Stimulated activated CD4-positive, alpha-beta T cell treated with anti-CD3 and anti-CD28 coated beads, Interleukin-4, amount 100 ng/mL, for 4 hours (primary cell): ENCODE data around the gene BHLHE23.
"Not testable (repeated sequence)": the region's sequence is repeated elsewhere in the genome, so short reads cannot be mapped to it uniquely, and the experiment has no call there.

ENCODE experiments used
- DNase-seq, 2 experiments: peaks; one replicate each; pipeline ENCODE4 v3.0.0-alpha.2; 2020

BHLHE23 gene

GRCh38 chr20:63042448-63043071 lies 35.8 kb upstream of the BHLHE23 start:
- DNase-seq, result no peak

DNA sequence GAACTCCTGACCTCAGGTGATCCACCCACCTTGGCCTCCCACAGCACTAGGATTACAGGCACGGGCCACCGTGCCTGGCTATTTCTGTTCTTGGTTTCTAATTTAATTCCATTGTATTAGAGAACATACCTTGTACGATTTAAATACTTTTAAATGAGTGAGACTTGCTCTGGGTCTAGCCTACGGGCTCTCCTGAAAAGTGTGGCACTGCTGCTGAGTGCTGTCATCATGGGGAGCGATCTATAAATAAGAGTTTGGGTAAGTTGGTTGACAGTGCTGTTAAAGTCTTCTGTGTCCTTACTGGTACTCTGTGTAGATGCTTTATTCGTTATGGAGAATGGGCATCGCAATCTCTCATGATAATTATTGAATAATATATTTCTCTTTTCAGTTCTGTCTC lies 35.0 kb upstream of the BHLHE23 start:
- no peak for DNase-seq

- no peak for DNase-seq
Observed at GRCh38 chr20:63037669-63038268, 31.0 kb upstream of the BHLHE23 start.

GRCh38 chr20:63036291-63036690 lies 29.5 kb upstream of the BHLHE23 start:
- DNase-seq, result no peak

DNA sequence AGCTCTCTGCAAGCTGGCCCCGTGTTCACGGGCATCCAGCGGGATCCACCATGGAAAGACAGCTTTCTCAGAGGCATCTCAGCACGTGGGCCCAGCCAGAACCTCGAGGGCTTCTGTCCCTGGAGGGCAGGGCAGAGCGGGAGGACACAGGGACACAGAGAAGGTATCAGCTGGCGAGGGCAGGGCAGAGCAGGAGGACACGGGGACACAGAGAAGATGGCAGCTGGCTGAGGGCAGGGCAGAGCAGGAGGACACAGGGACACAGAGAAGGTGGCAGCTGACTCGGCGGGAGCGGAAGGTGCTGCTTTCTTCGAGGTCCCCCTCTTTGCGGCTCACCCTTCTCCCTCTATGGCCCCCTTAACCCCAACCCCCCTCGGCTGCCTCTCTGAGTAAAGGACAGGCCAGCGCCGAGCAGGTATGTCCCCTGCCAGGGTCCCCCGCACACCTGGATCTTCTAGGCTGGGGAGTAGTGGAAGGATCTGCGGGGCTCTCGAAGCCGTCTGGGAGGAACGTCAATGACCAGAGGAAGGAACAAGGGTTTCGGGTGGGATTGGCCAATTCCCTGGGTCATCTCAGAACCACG lies 28.9 kb upstream of the BHLHE23 start:
- no peak for DNase-seq

DNA sequence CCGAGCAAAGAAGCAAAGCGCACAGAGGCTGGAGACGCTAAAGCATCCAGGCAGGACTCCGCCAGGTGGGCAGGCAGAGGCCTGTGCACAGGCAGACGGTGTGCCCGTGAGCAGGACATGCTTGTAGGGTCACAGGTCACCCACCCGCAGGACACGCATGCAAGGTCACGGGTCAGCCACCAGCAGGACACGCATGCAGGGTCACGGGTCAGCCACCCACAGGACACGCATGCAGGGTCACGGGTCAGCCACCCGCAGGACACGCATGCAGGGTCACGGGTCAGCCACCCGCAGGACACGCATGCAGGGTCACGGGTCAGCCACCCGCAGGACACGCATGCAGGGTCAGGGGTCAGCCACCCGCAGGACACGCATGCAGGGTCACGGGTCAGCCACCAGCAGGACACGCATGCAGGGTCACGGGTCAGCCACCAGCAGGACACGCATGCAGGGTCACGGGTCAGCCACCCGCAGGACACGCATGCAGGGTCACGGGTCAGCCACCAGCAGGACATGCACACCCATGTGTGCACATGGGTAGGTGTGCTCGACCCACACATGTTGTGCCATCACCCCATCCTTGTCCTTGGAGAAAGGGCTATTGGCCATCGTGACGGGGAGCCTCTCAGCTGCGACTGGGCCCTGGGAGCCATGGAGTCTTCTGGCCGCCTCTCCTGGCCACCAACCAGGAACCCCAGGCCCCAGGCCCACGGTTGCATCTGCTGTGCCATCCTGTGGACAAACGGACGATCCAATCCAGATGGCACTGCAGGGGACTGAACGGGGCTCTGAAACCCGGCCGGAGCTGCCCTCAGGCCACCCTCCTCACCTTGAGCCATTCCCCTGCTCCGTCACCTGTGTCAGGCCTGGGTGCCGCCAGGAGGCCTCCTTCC lies 28.2 kb upstream of the BHLHE23 start:
- not testable (repeated sequence) for DNase-seq

- no peak for DNase-seq
Observed at GRCh38 chr20:63033794-63034709, 27.3 kb upstream of the BHLHE23 start.

DNA sequence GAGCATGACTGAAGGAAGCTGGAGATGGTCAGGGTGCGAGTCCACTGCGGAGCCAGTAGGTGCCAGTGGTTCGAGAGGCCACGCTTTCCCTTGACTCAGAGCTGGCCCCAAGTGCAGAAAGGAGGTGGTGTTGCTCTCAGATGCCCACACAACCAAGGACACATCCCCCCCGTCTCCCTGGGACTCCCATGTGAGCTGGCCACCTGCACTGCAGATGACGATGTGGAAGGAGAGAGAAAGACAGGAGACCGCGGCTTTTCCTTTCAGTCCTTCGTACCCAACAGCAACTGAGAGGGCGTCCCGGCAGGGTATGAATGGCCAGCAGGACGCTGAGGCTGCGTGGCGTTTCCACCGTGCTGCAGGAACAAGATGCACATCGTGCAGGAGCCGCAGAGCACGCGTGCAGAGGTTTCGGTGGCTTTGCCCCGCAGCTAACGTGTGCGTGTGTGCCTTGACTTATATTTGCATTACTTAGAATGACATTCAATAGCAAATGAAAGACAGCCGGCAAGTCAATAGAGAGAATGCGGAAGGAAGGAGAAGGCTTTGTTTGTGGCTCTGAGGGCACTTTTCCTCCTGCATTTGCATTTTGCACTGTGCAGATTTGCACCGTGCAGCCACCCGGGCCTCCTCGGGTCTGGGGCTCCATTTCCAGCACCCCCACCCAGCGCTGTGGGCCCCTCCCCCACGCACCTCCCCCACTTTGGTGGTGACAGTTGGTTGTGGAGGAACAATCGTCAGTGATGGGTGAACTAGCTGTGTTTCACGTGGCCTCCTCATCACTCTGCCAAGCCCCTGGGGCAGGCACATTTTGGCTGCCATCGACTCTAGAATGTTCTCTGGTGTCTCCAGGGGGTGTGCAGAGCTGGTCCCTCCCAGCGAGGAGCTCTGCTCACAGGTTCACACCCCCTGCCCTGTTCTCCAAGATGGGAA lies 26.4 kb upstream of the BHLHE23 start:
- DNase-seq, result no peak

GRCh38 chr20:63032026-63032800 lies 25.4 kb upstream of the BHLHE23 start:
- DNase-seq, result no peak

DNA sequence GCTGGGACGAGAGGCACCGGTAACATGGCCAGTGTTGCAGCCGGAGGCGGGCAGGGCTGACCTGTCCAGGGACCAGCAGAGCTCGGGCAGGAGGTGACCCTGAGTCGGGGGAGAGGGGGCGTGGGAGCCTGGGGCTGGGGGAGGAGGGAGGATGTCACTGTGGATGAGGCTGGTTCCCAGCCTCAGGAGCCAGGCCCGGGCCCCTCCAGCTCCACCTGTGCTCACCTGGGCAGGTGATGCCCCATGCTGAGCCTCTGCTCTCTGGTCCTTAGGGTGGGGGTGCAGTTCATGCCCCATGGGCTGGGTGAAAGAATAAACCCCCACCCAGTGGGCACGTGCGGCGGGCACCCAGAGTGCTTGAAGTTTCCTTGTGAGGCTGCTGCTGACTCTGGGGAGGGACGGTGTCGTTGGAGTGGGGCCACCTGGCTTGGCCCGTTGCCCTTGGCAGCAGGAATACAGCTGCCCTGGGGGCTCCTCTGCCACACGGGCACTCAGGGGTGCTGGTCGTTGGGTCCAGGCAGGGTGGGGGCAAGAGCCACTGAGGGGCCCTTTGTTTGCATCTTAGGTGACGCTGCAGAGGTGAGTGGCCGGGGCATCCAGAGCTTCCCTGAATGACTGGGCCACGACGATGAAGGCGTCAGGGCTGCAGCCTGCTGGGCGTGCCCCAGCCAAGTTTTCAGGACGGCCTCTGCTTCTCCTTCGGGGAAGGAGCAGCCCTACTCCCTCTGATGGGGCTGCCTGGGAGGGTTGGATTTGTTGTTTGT lies 24.7 kb upstream of the BHLHE23 start:
- no peak for DNase-seq

GRCh38 chr20:63029358-63030121 lies 22.8 kb upstream of the BHLHE23 start:
- no peak for DNase-seq

- DNase-seq, result no peak
Observed at GRCh38 chr20:63028461-63028921, 21.7 kb upstream of the BHLHE23 start.

DNA sequence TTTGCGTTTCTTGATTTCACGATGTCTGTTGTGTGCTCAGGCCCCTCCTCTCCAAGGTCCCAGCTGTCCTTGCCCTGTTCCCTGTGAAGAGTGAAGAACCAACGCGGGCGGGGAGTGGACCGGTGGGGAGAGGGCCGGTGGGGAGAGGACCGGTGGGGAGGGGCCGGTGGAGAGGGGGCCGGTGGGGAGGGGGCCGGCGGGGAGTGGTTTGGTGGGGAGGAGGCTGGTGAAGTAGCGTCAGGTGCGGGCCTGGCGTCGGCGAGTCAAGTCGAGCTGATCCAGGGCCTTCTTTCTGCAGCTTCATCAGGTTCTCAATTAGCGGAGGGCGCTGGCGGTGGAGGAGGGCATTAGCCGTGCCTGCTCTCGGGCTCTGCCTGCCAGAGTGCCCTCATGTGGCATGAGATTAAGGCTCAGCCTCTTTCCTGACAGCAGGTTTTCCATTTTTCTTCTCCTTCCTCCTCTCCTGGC lies 21.2 kb upstream of the BHLHE23 start:
- no peak for DNase-seq

DNA sequence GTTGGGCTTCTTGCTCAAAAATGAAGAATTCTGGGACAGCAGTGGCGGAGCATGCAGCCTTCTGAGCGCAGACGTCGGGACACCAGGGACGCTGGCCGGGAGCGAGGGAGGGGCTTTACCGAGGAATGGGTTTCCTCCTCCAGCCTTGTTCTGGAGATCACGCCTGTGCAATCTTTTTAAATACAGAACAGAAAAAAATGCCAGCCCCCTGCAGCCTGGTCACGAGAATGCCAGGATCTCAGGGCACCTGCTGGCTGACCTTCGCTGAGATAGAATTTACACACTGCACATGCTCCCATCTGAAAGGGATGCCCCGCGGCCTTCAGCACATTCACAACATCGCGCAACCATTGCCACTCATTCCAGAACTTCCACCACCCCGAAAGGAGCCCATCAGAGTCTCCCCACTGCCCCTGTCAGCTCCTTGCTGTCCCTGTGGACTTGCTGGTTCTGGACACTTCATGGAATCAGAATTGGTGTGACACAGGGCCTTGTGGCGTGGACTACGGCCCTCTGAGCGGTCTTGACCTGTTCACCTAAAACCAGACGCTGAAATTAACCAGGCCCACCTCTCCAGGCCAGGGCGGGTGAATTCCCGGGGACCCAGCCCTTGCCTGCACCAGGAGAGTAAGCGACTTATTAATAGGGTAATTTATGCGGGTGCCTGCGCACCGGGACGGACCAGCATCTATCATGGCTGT lies 20.6 kb upstream of the BHLHE23 start:
- DNase-seq, result no peak

DNA sequence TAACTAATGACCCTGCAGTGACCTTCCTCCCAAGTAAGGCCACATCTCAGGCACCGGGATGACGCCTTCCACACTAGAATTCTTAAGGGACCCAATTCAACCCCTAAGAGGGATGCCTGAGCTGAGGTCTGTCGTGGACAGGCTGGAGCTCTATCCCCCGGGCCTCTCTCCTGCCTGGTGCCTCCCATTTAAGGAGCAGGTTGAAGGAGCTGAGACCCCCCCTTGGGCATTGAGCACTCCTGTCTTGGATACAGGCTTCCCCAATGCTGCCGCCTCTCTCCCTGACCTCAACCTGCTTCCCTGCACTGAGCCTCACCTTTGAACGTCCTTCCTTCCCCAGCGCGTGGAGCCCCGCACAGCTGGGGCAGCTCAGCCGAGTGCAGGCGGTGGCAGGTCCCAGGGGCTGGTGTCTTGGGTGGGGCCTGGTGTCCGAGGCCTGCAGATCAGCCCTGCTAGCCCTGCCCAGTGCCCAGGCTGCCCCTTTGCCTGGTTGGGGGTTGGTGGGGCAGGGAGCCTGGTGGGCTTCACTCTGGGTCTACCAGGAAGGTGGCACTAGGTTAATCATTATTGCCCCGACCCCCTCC lies 19.9 kb upstream of the BHLHE23 start:
- DNase-seq, result no peak

- DNase-seq, result no peak
Observed at GRCh38 chr20:63025534-63026331, 19.0 kb upstream of the BHLHE23 start.
